ENCODE measurements around the gene DOCK6.

The DOCK6 gene

GRCh38 chr19:11174336-11174735 is 88.0 kb downstream of the DOCK6 start:
- H3K4me3 ChIP-seq (ENCODE audit: control insufficient read depth, low read depth, low read length), result no peak overlapping the region
- no peak for TF ChIP-seq CTCF (IDR thresholded peaks at IDR 0.05; ENCODE audit: control insufficient read depth, insufficient read depth, low read depth, low read length, missing control alignments)
- no peak for DNase-seq (ENCODE audit: low read depth)

GRCh38 chr19:11173516-11174155 is 88.7 kb downstream of the DOCK6 start:
- no peak for TF ChIP-seq CTCF (IDR thresholded peaks at IDR 0.05; ENCODE audit: control insufficient read depth, insufficient read depth, low read depth, low read length, missing control alignments)
- H3K4me3 ChIP-seq (ENCODE audit: control insufficient read depth, low read depth, low read length), result no peak overlapping the region
- no peak for DNase-seq (ENCODE audit: low read depth)

GRCh38 chr19:11172576-11172975 is 89.7 kb downstream of the DOCK6 start:
- no peak for TF ChIP-seq CTCF (IDR thresholded peaks at IDR 0.05; ENCODE audit: control insufficient read depth, insufficient read depth, low read depth, low read length, missing control alignments)
- DNase-seq (ENCODE audit: low read depth), result no peak
- no peak overlapping the region for H3K4me3 ChIP-seq (ENCODE audit: control insufficient read depth, low read depth, low read length)

GRCh38 chr19:11171144-11171543 is 91.2 kb downstream of the DOCK6 start:
- TF ChIP-seq CTCF (IDR thresholded peaks at IDR 0.05; ENCODE audit: control insufficient read depth, insufficient read depth, low read depth, low read length, missing control alignments), result no peak
- H3K4me3 ChIP-seq (ENCODE audit: control insufficient read depth, low read depth, low read length), result no peak overlapping the region
- DNase-seq (ENCODE audit: low read depth), result no peak

- no peak for TF ChIP-seq CTCF (IDR thresholded peaks at IDR 0.05; ENCODE audit: control insufficient read depth, insufficient read depth, low read depth, low read length, missing control alignments)
- no peak overlapping the region for H3K4me3 ChIP-seq (ENCODE audit: control insufficient read depth, low read depth, low read length)
Measured at GRCh38 chr19:11169896-11170678, 92.2 kb downstream of the DOCK6 start.

GRCh38 chr19:11168568-11168967 is 93.8 kb downstream of the DOCK6 start:
- no peak overlapping the region for H3K4me3 ChIP-seq (ENCODE audit: control insufficient read depth, low read depth, low read length)
- peak; percentile 89 for DNase-seq (ENCODE audit: low read depth)
- no peak for TF ChIP-seq CTCF (IDR thresholded peaks at IDR 0.05; ENCODE audit: control insufficient read depth, insufficient read depth, low read depth, low read length, missing control alignments)

More at GRCh38 chr19:11169896-11170678, 92.2 kb downstream of the DOCK6 start:
- no peak for DNase-seq (ENCODE audit: low read depth)
